ENCODE data around the gene TMEM72. TPM values are rescaled to one million over a fixed set of nuclear protein-coding genes. Genes with fewer than 3 reads are reported as not detected.

TMEM72 gene
- total and polyA plus RNA-seq, 7 donors = 0.33 to 11.8 (median 4.1) TPM; not detected in 3

GRCh38 chr10:44960482-44961229 lies 49.5 kb downstream of the TMEM72 start:
- intact Hi-C loops (cut with DNase I) = no loop called here
- H3K4me1 ChIP-seq = peaks cover 0 to 59% (median 34%) of the 10 kb centered on the region in 4 donors
- 37 to 77% methylated on average over 7 of the region's 7 CpGs for WGBS, 2 donors
- H3K4me3 ChIP-seq = peak overlapping the region; percentile 65 to 74 (median 69)
- no peaks in the 10 kb centered on the region for H3K27me3 ChIP-seq
- H3K9me3 ChIP-seq = no peaks in the 10 kb centered on the region
- no peak for TF ChIP-seq CTCF (IDR thresholded peaks at IDR 0.05)
- no peak for TF ChIP-seq EP300 (IDR thresholded peaks at IDR 0.05)
- TF ChIP-seq POLR2A (IDR thresholded peaks at IDR 0.05) = no peak
- TF ChIP-seq POLR2AphosphoS5 (IDR thresholded peaks at IDR 0.05) = no peak
- H3K36me3 ChIP-seq = peaks cover 0 to 3% (median 0%) of the 10 kb centered on the region in 4 donors
- peak; percentile 63 for DNase-seq
- peak overlapping the region; percentile 90 to 93 (median 91) for H3K27ac ChIP-seq

DNA sequence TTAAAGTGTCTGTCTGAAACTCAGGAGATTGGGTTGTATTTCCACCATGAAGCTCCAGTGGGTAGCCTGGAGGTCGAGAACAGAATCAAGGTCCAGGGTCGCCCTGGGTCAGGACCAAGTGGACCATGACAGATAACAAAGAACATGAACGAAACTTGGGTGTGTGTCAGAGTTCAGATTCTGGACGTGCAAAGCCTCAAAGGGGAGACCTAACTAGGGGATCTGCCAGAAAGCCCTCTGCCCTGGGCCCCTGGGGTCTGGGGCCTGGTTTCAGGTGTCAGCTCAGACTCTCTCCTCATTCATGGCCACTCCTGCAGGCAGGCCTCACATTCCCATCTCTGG lies 50.1 kb downstream of the TMEM72 start:
- peak overlapping the region; percentile 90 to 93 (median 91) for H3K27ac ChIP-seq
- H3K4me1 ChIP-seq = peaks cover 0 to 63% (median 36%) of the 10 kb centered on the region in 4 donors
- H3K36me3 ChIP-seq = no peaks in the 10 kb centered on the region
- H3K9me3 ChIP-seq = no peaks in the 10 kb centered on the region
- intact Hi-C loops (cut with DNase I) = no loop called here
- WGBS, 2 donors = 61 to 67% methylated on average over 4 of the region's 4 CpGs
- peak overlapping the region; percentile 2 to 74 (median 68) for H3K4me3 ChIP-seq
- no peak for DNase-seq
- TF ChIP-seq CTCF (IDR thresholded peaks at IDR 0.05) = no peak
- TF ChIP-seq POLR2AphosphoS5 (IDR thresholded peaks at IDR 0.05) = no peak
- TF ChIP-seq POLR2A (IDR thresholded peaks at IDR 0.05) = no peak
- TF ChIP-seq EP300 (IDR thresholded peaks at IDR 0.05) = no peak
- H3K27me3 ChIP-seq = no peaks in the 10 kb centered on the region

DNA sequence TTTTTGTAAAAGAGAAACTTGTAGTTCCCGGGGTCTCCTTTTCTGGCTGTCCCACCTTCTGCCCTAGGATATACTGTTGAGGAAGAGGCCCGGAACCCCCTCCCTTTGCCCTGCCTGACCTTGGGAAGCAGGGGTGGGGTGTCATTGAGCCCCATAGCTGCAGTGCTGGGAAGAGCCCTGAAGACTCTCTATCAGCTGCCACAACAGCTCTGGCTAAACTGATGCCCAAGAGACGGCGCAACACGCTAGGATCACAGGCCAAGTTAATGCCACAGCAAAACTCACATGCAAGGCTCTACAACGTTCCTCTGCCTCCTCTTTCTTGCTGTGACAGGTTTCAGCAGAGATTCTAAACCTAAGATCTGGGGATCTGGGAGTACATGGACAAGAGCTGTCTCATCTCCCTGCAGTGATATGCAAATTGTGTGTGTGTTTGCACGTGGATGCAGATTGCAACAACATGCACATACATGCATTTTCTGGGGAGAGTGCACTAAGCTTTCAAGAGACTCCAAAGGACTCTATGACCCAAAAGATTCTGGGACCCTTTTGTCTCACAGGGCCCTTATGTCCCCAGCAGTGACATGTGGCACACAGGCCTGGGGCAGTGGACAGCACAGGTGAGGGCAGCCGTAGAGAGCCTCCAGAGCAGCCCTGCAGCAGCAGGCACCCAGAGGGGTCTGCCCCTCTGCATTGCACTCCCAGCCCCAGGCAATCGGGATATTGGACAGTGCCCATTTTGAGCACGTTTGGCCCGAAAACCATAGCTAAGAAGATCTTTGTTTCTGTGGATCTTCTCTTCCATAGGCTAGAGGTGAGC lies 51.0 kb downstream of the TMEM72 start:
- Histone ChIP-seq H3K36me3 (no peaks in the 10 kb centered on the region), H3K27me3 (no peaks in the 10 kb centered on the region), H3K4me3 (peak overlapping the region in 3 of 4 donors; percentile 65 to 74 (median 72)), H3K9me3 (no peaks in the 10 kb centered on the region), H3K27ac (peak overlapping the region; percentile 35 to 93 (median 90)), H3K4me1 (peaks cover 0 to 73% (median 39%) of the 10 kb centered on the region in 4 donors)
- no peak for DNase-seq
- TF ChIP-seq CTCF (IDR thresholded peaks at IDR 0.05) (no peak), EP300 (IDR thresholded peaks at IDR 0.05) (no peak), POLR2A (IDR thresholded peaks at IDR 0.05) (no peak), POLR2AphosphoS5 (IDR thresholded peaks at IDR 0.05) (no peak)
- intact Hi-C loops (cut with DNase I) = no loop called here
- 82 to 90% methylated on average over 11 of the region's 11 CpGs for WGBS, 2 donors

DNA sequence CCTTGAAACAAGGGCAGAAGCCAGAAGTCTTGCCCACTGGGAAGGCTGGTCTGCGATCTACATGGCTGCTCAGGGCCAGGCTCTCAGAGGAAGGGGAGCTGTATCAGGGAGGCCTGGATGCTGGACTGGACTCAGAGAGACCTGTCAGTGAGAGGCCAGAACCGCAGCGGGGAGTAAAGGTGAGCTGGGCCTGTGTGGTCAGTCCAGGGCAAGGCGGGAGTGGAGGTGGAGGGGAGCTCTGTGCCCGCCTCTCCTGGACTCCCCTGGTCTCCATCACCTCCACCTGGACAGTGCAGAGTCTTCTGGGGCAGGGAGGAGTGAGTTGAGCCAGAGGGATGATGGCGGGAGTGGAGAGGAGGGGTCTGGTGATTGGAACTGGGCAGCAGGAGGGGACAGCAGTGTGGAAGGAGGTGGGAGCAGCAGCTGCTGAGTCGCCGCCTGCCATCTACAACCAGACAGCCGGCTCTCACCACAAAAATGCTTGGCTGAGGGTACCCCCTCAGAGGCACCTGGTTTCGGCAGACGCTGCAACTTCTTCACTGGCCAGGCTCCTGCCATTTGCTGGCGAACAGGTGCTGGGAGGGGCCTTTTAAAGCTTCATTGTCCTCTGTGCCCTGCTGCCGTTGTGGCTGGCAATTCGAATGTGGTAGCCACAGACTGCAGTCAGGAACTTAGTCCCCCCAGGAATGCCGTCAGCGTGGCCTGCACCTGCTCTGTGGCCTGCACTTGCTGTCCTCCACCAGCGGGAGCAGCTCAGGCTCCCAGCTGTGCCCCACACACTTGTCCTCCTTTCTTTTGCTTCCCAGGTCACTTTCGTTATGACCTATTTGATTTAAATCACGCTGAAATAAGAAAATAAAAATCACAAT lies 52.0 kb downstream of the TMEM72 start:
- DNase-seq = peak; percentile 67
- TF ChIP-seq CTCF (IDR thresholded peaks at IDR 0.05) (peak in 1 of 4 experiments; percentile 18), POLR2AphosphoS5 (IDR thresholded peaks at IDR 0.05) (peak in 1 of 4 donors; percentile 12), EP300 (IDR thresholded peaks at IDR 0.05) (no peak)
- H3K4me3 ChIP-seq = peak overlapping the region in 3 of 4 donors; percentile 65 to 74 (median 72)
- H3K4me1 ChIP-seq = peaks cover 0 to 75% (median 35%) of the 10 kb centered on the region in 4 donors
- no peaks in the 10 kb centered on the region for H3K9me3 ChIP-seq
- H3K36me3 ChIP-seq = no peaks in the 10 kb centered on the region
- peak overlapping the region; percentile 35 to 93 (median 90) for H3K27ac ChIP-seq
- intact Hi-C loops (cut with DNase I) = no loop called here
- no peaks in the 10 kb centered on the region for H3K27me3 ChIP-seq
- 47 to 72% methylated on average over 19 of the region's 19 CpGs for WGBS, 2 donors

Measured in sigmoid colon (tissue), 7 donors.